Measurements from ENCODE around the gene SMCP.

SMCP gene

GRCh38 chr1:152884966-152885624 lies 7.0 kb downstream of the SMCP start:
- DNase-seq (ENCODE audit: extremely low spot score, insufficient read length, low read depth) = no peak
- no peak for FAIRE-seq

DNA sequence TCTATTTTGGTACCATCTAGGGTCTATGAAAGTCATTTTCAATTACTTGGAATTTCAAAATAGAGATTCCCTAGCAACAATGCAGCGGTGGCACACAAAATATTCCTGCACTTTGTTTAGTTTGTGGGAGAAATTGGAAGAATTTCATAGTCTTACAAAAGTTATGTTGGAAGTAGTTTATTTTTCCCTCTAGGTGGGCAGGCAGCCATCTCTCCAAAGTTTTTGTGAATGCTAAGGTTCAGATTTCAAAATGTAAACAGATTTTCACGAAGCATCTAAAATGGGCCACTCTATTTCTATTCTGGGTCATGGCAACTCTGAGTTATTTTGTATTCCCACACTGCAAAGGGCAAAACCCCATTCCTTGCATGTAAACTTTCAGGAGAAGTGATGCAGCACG lies 8.0 kb downstream of the SMCP start:
- FAIRE-seq (no peak), DNase-seq (ENCODE audit: extremely low spot score, insufficient read length, low read depth) (no peak)

DNA sequence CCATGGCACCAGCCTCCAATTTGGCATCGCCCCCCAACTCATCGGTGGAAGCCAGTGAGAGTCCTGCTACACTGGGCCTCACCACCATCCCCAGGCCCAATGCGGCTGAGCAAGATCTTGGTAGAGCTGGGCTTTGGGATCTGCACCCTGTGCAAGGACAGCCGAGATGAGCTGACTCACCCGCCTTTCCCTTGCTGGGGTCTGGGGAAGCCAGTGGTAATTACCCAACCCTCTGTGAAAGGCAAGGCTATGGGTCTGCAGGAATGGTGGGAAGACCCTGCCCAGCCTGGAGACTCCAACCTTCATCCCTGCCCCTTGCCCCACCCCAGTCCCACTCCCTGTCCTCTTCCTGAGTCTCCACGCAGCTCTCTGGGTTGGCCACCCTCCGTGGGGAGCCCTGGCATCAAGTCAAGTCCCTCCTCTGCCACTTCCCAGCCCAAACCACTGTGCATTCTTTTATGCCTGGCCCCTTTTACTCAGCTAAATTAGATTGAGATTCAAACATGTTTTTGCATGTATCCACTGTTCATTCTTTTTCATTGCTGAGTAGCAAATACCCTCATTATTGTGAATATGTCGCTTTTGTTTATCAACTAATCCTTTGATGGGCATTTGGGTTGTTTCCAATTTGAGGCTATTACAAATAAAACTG lies 8.8 kb downstream of the SMCP start:
- FAIRE-seq (no peak), DNase-seq (ENCODE audit: extremely low spot score, insufficient read length, low read depth) (no peak)

- FAIRE-seq (no peak), DNase-seq (ENCODE audit: extremely low spot score, insufficient read length, low read depth) (no peak)
Observed at GRCh38 chr1:152888126-152888525, 10.0 kb downstream of the SMCP start.

DNA sequence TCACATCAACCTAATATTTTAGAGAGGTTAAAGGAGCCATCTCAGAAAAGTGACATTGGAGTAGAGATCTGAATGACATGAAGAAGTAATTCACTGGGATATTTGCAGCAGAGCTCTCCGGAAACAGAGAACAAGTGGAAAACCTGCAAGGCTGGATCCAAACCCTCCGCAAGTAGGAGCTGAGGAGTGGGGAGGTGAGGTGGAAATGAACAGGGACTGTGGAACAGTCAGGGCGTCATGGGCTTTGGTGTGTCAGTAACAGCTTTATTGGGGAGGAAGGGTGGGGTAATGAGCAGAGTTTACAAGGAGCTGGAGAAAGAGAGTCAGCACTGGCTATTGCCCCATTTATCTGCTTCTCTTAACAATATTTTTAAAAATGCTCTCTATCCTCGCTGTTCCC lies 20.9 kb downstream of the SMCP start:
- no peak for FAIRE-seq

DNA sequence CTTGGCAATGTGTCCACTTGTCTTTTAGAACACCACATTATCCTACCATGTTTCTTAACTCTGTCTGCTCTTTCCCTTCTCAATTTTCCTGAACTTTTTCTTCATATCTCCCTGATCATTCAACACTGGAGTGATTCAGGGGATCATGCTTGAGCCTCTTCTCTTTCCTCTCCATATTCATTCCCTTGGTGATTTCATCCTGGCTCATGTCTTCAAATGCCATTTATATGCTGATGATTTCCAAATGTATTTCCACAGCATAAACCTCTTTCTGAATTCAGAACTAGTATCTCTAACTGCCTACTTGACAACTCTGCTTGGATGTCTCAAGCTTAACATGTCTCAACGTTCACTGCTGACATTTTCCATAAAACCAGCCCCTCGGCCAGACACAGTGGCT lies 21.8 kb downstream of the SMCP start:
- FAIRE-seq (no peak), DNase-seq (ENCODE audit: extremely low spot score, insufficient read length, low read depth) (no peak)

More for the DNA sequence above, 20.9 kb downstream of the SMCP start:
- no peak for DNase-seq (ENCODE audit: extremely low spot score, insufficient read length, low read depth)

- DNase-seq (ENCODE audit: extremely low spot score, insufficient read length, low read depth) (no peak), FAIRE-seq (no peak)
Observed at GRCh38 chr1:152901631-152902030, 23.5 kb downstream of the SMCP start.

- DNase-seq (ENCODE audit: extremely low spot score, insufficient read length, low read depth) (no peak), FAIRE-seq (no peak)
Observed at GRCh38 chr1:152902636-152903035, 24.5 kb downstream of the SMCP start.

DNA sequence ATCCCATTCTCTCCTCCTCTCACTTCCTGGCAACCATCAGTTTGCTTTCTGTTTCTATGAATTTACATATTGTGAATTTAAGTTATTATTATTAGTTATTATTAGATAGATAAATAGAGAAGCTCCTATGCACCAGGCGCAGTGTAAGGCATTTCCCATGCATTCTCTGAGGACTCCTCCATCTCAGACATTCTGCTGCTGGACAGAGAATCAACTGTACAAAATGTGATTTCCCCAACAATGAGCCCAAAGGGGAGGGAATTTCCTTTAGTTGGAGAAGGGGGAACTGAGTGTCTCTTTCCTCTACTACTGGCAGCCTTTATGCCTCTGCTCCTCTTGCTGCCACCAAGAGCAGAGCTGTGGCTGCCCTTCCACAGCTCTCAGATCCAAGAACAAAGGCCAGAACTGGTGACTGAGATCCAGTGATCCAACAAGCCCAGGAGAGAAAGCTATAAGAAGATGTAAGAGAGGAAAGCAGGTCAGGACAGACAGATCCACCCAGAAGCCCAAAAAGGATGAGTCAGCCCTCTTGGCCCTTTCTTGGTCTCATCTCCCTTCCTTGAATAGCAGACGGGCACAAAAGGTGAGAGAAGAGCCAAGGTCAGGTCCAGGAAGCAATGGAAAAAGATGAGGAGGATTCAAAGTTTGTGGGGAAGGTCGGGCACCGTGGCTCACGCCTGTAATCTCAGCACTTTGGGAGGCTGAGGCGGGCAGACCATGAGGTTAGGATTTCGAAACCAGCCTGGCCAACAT lies 26.7 kb downstream of the SMCP start:
- FAIRE-seq (no peak), DNase-seq (ENCODE audit: extremely low spot score, insufficient read length, low read depth) (no peak)

DNA sequence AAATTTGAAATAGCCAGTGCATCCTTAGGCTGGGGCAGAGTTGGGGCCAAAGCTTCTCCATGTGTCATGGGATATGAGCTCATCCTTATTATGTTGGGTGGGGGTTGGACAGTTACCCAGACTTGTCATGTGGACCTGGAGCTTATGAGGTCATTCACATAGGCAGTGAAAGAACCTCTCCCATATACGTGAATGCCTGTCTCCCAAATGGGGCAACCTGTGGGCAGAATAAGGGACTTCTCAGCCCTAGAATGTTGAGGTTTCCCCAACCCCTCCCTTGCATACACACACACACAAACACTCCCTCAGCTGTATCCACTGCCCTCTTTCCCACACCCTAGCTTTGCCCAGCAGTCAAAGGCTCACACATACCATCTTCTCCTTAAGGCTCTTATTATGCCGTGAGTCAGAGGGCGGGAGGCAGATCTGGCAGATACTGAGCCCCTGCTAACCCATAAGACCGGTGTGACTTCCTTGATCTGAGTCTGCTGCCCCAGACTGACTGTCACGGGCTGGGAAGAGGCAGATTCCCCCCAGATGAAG lies 28.0 kb downstream of the SMCP start:
- FAIRE-seq = no peak
- no peak for DNase-seq (ENCODE audit: extremely low spot score, insufficient read length, low read depth)

- peak; percentile 57 for FAIRE-seq
- DNase-seq (ENCODE audit: extremely low spot score, insufficient read length, low read depth) = peak; percentile 5
Observed at GRCh38 chr1:152907686-152908601, 29.8 kb downstream of the SMCP start, which contains the start of gene IVL. Gene IVL (plus strand): TSS chr1:152908546. CDS start chr1:152909798, 1,252 bp downstream.

- FAIRE-seq (no peak), DNase-seq (ENCODE audit: extremely low spot score, insufficient read length, low read depth) (no peak)
Observed at GRCh38 chr1:152909206-152909605, 31.1 kb downstream of the SMCP start.

GRCh38 chr1:152912471-152912870 lies 34.3 kb downstream of the SMCP start:
- DNase-seq (ENCODE audit: extremely low spot score, insufficient read length, low read depth) (no peak), FAIRE-seq (no peak)

DNA sequence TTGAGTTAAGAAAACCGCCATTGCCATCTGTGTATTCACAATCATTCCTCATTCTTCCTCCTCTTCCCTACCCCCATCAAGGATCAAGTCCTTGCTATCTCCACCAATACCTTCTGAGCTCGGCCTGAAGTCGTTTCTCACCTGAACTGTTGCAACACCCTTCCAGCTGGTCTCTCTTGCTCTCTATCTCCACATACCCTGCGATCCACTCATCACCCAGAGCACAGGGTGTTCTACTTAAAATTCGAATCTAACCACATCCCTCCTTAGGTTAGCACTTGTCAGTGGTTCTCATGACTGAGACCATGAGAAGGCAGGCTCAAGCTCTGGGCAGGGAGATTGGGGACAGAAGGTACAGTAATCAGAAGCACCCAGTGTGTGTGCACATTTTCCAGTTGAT lies 34.8 kb downstream of the SMCP start:
- no peak for FAIRE-seq

DNA sequence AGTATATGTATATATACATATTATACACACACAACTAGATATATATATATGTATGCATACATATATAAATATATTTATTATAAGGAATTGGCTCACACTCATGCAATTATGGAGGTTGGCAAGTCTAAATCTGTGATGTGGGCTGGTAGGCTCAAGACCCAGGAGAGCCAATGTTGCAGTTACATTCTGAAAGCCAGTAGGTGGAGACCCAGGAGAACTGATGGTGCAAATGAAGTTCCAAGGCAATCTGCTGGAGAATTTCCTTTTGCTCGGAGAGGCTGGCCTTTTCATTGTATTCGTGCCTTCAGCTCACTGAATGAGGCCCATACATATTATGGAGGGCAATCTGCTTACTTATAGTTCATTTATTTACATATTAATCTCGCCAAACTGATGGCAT lies 39.7 kb downstream of the SMCP start:
- DNase-seq (ENCODE audit: extremely low spot score, insufficient read length, low read depth) = no peak

More for the DNA sequence above, 34.8 kb downstream of the SMCP start:
- DNase-seq (ENCODE audit: extremely low spot score, insufficient read length, low read depth) = no peak

DNA sequence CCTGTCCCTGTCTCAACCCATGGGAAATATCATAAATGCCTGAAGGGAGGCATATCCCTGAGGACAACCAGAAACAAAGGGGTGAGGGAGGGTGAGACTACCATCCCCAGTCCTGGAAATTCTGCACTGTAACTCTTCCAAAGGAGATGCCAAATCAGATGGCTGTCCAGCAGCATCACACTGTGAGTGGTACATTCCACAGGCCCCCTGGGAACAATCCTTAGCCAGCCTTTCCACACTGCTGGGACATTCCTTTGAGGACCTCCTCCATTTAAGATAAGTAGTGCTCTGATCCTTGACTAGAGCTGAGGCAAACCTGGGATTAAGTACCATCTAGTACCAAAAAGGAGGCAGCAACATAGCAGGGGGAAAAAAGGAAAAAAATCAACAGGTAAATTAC lies 40.9 kb downstream of the SMCP start:
- FAIRE-seq (no peak), DNase-seq (ENCODE audit: extremely low spot score, insufficient read length, low read depth) (no peak)

More for the DNA sequence above, 39.7 kb downstream of the SMCP start:
- FAIRE-seq = no peak

DNA sequence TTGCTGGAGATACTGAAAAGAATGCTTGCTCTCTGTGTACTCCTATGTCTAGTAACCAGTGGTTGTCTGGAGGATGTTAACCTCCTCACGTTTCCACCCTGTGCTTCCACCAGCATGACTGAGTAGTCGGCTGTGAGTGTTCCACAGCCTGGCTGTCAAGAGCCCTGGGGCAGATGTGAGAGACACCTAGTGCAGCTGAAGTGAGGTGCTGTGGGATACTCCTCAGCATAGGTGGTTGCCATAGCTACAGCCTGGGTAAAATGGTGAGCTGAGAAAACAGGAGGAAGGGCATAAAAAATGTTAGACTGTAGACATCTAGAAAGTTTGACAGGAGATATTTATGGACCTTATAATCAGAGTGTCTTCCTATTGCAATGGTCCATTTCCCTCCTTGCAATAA lies 46.1 kb downstream of the SMCP start:
- no peak for FAIRE-seq
- no peak for DNase-seq (ENCODE audit: extremely low spot score, insufficient read length, low read depth)

- peak; percentile 91 for FAIRE-seq
- no peak for DNase-seq (ENCODE audit: extremely low spot score, insufficient read length, low read depth)
Observed at GRCh38 chr1:152926091-152926490, 48.0 kb downstream of the SMCP start.

DNA sequence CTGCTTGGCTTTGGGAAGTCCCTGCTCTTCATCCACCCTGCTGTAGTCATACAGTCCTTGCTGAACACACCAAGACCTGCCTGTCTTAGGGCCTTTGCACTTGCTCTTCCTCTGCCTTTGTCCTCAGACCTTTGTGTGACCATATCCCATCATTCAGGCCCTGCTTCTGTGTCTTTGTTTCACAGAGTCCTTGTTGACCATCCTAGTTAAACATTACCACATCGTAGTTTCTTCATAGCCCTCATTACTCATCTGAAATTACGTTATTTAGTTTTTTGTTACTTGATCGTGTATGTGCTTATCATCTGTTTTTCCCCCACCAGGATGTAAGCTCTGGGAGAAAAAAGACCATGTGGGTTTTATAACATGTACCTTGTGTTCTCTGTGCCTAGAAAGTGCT lies 50.5 kb downstream of the SMCP start:
- DNase-seq (ENCODE audit: extremely low spot score, insufficient read length, low read depth) (no peak), FAIRE-seq (no peak)
